MM.1S (cell line): ENCODE measurements around the gene NME1.

Source experiments
- EZH2 ChIP-seq: fragments of 300-600 bp; sonication (generic); optimal IDR thresholded peaks from 2 replicates; pipeline ENCODE3; 2017; ENCODE audit warnings: low read depth, mild to moderate bottlenecking, antibody characterized with exemption, low read length, mixed read lengths
- EZH2phosphoT487 ChIP-seq: fragments of 300-600 bp; sonication (generic); IDR thresholded peaks from 2 replicates; pipeline ENCODE4 v1.6.1; 2018; ENCODE audit warnings: antibody characterized with exemption, low read length
- TF ChIP-seq, protein P1 (sequence below): fragments of 300-600 bp; sonication (generic); IDR thresholded peaks from 2 replicates; pipeline ENCODE4 v1.5.1; 2016; ENCODE audit warnings: antibody characterized with exemption, low read length, mixed read lengths

DNA sequence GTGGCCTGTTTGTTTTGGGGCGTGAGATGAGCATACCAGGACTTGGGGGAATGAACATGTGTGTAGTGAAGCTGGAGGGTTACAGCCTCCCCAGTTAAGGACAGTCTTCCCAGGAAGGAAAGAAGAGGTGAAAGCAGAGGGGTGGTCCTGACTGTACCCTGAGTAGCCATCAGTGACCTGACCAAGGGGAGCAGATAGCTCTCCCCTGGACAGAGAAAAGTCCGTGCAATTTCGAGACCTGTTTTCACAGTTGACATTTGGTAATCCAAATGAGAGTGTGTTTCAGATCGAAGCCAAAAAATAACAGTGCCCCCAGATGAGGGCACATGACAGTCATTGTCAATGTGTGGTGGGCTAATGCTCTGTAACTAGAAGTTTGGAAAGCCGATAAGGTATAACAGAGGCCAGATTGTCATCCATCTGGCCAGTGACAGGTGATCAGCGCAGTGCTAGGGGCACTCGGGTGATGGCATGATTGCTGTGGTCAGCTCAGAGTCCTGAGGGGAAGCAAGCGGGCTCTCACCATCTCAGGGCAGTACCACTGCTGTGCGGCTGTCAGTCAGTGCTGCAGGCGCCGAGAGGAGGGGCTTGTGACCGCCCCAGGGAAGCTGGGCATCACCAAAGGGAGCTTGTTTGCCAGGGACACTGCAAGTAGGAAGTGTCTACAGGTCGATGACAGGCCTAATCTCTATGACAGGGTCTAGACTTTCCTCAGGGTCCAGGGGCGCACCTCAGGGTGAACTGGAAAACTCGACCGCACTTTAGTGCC lies 11.7 kb downstream of the NME1 start:
- TF ChIP-seq, protein P1, sequence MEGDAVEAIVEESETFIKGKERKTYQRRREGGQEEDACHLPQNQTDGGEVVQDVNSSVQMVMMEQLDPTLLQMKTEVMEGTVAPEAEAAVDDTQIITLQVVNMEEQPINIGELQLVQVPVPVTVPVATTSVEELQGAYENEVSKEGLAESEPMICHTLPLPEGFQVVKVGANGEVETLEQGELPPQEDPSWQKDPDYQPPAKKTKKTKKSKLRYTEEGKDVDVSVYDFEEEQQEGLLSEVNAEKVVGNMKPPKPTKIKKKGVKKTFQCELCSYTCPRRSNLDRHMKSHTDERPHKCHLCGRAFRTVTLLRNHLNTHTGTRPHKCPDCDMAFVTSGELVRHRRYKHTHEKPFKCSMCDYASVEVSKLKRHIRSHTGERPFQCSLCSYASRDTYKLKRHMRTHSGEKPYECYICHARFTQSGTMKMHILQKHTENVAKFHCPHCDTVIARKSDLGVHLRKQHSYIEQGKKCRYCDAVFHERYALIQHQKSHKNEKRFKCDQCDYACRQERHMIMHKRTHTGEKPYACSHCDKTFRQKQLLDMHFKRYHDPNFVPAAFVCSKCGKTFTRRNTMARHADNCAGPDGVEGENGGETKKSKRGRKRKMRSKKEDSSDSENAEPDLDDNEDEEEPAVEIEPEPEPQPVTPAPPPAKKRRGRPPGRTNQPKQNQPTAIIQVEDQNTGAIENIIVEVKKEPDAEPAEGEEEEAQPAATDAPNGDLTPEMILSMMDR, result no peak
- no peak for TF ChIP-seq EZH2
- no peak for TF ChIP-seq EZH2phosphoT487
